HTERT RPE-1 (cell line): Measurements from ENCODE around the gene SH2D4B.
"Not testable (repeated sequence)": the region's sequence is repeated elsewhere in the genome, so short reads cannot be mapped to it uniquely, and the experiment has no call there.

ENCODE experiments used
- in situ Hi-C: fragments of 300-500 bp; cut with MboI; formaldehyde crosslinking; loops from 4 replicates; pipeline ENCODE4 v1.14.3; 2020; ENCODE audit warnings: low sequenced_read_pairs

The SH2D4B gene

DNA sequence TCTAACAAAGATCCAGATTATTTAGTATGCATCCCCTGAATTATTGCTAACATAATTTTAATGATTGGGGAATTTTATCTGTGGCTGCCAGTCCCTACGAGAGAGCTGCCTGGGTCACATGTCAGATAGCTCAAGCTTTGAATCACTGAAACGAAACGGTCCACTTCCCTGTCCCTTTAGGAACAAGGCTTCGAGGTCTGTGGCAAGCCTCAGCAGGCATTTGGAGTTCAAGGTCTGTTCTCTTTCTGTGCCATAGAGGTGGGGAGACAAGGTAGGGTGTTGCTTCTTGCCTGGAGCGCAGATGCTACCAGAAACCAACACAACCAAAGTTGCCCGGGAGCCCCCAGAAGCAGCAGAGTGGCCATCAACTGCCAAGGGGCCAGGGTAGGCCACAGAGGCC is 13.9 kb upstream of the SH2D4B start:
- in situ Hi-C loops, result no loop called here

- in situ Hi-C loops, result no loop called here
Measured at GRCh38 chr10:80524190-80524909, 13.4 kb upstream of the SH2D4B start.

DNA sequence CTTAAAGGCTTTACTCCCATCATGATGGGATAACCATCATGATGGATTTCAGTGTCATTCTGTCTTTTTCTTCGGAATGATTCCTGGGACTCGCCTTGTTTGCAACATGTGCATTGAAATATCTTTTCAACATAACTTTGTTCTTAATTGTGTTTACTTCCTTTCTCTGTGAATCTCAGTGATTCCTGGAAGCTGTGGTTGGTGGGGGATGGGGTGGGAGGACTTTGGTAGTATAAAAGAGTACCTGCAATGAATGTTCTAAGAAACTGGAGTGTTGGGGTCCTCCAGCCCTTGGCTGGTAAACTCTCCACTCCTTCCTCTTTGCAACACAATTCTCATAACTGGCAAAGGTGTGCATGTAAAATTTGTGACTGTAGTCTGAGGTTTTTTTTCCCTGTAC is 11.5 kb upstream of the SH2D4B start:
- in situ Hi-C loops, result no loop called here

GRCh38 chr10:80526742-80527141 is 11.0 kb upstream of the SH2D4B start:
- in situ Hi-C loops, result no loop called here

- in situ Hi-C loops, result no loop called here
Measured at GRCh38 chr10:80528185-80528700, 9.5 kb upstream of the SH2D4B start.

DNA sequence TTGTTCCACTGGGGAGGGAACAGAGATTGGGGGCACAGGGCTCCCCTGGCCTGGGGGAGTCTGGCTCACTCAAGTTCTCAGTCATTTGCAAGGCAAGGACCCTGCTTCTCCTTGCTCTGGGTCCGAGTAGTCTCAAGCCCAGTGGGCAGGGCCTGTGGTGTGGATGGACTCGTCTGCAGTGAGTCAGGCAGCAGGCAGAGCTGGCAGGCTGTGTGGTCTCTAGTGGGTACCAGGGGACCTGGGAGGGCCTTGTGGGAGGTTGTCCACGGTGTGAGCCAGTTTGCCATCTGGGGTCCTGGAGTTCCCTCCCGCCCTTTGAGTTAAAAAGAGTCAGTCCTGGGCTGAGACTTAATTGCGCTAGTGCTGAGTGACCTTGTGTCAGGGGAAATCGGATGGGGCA is 8.8 kb upstream of the SH2D4B start:
- in situ Hi-C loops, result no loop called here

- in situ Hi-C loops, result no loop called here
Measured at GRCh38 chr10:80529604-80530003, 8.1 kb upstream of the SH2D4B start.

DNA sequence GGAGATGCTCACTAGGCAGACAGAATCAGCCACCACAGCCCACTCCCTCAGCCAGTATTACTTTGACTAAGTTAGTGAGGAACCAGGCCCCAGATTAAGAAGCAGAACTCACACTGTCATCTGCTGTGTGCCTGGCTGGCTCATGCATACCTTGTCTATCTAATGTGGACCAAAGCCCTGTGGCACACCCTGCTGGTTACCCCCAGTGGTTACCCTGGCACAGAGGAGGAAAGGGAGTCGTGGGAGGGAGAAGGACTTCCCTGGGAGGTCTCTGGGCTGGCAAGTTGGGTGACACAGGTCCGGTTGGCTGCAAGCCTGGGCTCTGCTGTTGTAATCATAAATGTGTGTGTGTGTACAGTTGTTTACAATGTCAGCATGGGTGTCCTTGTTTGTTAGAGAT is 7.5 kb upstream of the SH2D4B start:
- in situ Hi-C loops, result no loop called here

GRCh38 chr10:80530816-80531215 is 6.9 kb upstream of the SH2D4B start:
- in situ Hi-C loops, result no loop called here

DNA sequence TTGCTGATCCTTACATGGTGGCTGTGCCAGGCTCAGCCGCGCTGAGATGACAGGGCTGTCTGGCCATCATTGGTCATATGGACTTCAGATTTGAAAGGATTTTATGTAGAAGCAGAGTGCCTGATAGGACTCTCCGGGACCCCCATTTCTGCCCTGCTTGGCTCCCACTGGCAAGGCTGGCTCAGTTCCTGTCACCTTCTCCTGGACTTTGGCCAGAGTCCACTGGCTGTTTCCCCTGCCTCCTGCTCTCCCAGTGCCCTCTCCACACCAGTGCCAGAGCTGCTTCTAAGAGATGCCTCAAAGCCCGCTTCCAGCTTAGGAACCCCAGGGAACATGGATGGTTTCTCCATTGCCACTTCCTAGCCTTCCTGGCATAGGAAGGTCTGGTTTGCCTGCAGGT is 5.1 kb upstream of the SH2D4B start:
- in situ Hi-C loops, result no loop called here

DNA sequence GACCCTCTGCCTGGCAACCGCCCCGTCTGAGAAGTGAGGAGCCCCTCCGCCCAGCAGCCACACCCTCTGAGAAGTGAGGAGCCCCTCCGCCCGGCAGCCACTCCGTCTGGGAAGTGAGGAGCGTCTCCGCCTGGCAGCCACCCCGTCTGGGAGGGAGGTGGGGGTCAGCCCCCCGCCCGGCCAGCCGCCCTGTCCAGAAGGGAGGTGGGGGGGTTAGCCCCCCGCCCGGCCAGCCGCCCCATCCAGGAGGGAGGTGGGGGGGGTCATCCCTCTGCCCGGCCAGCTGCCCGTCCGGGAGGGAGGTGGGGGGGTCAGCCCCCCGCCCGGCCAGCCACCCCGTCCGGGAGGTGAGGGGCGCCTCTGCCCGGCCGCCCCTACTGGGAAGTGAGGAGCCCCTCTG is 3.6 kb upstream of the SH2D4B start:
- in situ Hi-C loops, result not testable (repeated sequence)

- in situ Hi-C loops, result not testable (repeated sequence)
Measured at GRCh38 chr10:80534646-80535045, 3.1 kb upstream of the SH2D4B start.

DNA sequence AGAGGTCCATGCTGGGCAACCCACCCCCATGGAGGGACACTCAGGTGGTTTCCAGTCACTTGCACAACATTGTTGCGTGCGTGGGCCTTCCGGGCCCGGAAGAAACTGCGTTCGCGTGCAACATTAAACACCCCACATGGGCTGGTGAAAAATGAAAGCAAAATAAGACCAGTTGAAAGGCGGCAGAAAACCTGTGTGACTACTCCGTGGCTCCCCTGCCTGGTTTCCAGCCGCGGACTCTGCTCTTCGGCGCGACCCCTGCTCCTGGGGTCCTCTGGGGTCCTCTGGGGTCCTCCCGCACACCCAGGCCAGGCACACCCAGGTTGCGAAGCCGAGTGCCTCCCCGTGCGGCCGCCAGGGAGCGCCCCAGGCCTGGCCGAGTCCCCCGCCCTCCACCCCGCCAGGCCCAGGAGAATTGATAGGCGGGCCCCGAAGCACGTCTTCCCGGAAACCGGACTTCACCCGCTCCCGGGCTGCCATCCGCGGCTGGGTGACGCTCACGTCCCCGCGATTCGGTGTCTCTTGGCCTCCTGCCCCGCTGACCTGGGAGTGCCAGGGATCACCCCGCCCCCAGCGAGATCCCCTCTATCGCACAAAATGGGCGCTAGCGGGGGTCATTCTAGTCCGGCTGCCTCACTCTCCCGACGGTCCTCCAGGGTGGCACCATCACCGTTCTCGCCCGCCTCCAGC is 1.9 kb upstream of the SH2D4B start:
- in situ Hi-C loops, result no loop called here

DNA sequence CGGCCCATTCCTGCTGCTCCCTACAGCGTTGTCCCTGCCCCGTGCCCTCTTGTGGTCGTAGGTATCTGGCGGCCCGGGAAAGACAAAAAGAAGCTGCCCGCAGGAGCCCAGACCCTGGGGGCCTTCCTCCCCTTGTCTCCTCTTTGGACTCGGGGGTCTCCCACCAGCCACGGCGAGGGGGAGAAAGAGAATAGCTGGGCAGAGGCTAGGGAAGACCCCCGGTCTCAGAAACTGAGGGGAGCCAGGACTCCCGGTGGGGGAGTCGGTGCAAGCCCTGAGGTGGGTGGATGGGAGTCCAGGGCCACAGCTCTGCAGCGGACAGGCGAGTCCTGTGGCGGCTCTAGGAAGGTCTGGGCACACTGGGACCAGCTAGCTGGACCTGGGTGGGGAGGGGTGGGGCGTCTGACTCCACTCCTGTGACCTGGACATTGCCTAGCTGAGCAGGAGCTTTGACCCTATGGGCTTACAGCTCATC is 1.3 kb upstream of the SH2D4B start:
- in situ Hi-C loops, result no loop called here

- in situ Hi-C loops, result no loop called here
Measured at GRCh38 chr10:80537086-80537735, 491 bp upstream of the SH2D4B start.

DNA sequence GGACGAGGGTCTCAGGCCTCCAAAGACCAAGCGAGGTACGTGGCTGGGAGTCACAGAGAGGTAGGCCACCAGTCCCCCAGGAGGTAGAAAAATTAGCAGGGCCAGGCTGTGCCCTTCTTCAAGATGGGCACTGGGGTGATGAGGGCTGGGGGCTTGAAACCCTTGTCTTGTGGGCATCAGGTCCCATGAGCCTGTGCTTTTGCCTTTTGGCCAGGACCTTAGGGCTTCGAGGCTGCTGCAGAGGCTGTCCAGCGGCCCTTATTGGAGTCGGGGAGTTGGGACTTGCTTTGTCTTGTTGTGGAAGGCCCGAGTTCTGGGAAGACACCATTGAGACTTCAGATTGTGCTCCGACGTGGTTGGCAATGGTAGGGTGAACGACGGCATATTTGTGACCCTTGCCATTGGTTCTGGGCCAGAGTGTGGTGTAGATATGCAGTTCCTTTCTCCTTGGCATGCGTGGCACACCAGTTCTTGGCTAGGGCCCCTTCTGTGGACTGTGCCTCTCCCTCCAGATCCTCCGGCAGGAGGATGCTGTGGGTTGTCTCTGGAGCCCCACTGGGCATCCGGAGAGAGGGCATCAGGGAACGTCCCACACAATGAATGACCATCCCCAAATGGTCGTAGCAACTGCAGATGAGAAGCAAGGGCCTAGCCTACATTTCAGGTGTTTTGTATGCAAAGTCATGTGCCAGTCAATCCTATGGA is 931 bp downstream of the SH2D4B start:
- in situ Hi-C loops, result no loop called here

DNA sequence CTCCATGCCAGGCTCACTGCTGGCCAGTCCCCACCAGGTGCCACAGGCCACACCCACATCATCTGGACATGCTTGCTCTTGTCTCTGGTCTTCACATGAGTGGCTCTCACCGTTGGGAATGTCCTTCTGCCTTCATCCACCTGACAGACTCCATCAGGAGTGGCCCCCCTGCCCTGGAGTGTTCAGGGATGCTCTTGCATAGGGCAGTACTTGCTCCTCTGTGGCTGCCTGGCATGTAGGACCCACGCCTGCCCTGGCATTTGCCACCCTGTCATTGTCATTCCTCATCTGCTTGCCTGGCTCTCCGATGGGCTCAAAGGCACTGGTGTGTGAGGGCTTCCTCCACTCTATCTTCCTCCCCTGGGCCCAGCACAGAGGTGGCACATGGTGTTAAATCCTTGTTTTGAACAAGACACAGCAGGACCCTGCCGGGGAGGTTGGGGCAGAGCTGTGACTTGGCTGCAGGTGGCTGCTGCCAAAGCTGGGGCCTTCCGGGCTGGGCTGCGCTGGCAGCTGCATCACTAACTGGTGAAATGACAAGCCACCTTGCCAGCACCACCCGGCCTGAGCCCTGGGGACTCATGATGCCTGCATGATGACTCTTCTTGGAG is 1.8 kb downstream of the SH2D4B start:
- in situ Hi-C loops, result no loop called here

GRCh38 chr10:80540136-80540535 is 2.4 kb downstream of the SH2D4B start:
- in situ Hi-C loops, result no loop called here

- in situ Hi-C loops, result no loop called here
Measured at GRCh38 chr10:80540618-80540980, 2.9 kb downstream of the SH2D4B start.

DNA sequence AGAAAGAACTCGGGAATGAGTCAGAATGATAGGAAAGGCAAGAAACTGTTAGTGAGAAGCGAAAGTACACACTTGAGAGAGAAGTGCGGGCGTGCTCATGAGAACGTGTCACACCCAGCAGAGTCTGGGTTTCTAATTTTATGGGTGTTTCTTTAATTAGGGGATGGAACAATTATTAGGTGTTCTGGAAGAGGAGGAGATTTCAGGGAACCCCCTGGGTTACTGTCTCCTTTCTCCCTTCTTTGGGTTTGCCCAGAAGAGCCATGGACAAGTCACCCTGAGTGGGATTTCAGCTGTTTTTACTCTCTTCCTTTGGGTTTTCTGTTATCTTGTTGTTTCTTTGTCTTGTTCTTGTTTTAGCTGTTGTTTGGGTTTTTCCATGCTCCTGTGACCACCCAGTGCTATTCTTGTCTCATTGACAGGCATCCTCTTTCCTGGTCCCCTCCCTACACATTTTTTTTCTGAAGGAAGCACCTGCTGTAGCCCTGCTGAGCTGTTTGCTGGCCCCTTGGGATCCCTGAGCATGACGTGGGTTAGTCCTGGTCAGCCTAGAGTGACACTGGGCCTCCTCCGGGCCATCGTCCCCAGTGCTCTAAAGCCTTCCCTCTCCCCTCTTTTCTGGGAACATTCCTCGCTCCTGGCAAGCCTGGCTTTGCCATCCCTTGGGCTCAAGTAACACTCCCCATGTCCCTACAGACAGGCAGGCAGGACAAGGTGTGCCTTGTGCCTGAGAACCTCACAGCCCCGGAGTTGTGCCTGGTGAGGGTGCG is 3.5 kb downstream of the SH2D4B start:
- in situ Hi-C loops, result no loop called here
